Tibial artery (tissue), 4 donors: ENCODE data around the gene MAL.

ENCODE experiments used
- DNase-seq, 2 donors: peaks; one replicate each; pipeline ENCODE4 v3.0.0-alpha.2; 2019
- H3K27ac ChIP-seq, 2 donors: fragments of 200-600 bp; sonication (generic) in 1 of 2; 1 replicate in 1 of 2; 2 replicates in 1 of 2; pipeline ENCODE4 v1.5.1; 2018 to 2019; ENCODE audit warnings: mild to moderate bottlenecking in 1 of 2
- H3K27me3 ChIP-seq, 2 donors: fragments of 200-600 bp; sonication (generic) in 1 of 2; one replicate each; pipeline versions ENCODE4 v1.5.1 to v1.6.0; 2016 to 2019
- H3K36me3 ChIP-seq, 3 donors: fragments of 200-600 bp; sonication (generic) in 2 of 3; one replicate each; pipeline ENCODE4 v1.5.1; 2016 to 2019; ENCODE audit warnings: mild to moderate bottlenecking in 2 of 3
- H3K4me1 ChIP-seq, 4 donors: fragments of 200-600 bp; sonication (generic) in 2 of 4; 1 replicate in 3 of 4; 2 replicates in 1 of 4; pipeline ENCODE4 v1.5.1; 2016 to 2019
- H3K4me3 ChIP-seq, 2 donors: fragments of 200-600 bp; sonication (generic) in 1 of 2; 1 replicate in 1 of 2; 2 replicates in 1 of 2; pipeline ENCODE4 v1.5.1; 2018 to 2019; ENCODE audit warnings: mild to moderate bottlenecking in 2 of 2
- H3K9me3 ChIP-seq, 3 donors: fragments of 200-600 bp; sonication (generic) in 1 of 3; one replicate each; pipeline ENCODE4 v1.5.1; 2016 to 2019
- CTCF ChIP-seq, 2 experiments: fragments of 200-600 bp in 1 of 2; fragments of 450-650 bp in 1 of 2; IDR thresholded peaks; one replicate each; pipeline ENCODE4 v1.5.1; 2017 to 2019; ENCODE audit warnings: antibody characterized with exemption in 2 of 2, mild to moderate bottlenecking in 1 of 2, moderate library complexity in 1 of 2
- intact Hi-C: fragments of 100-400 bp; cut with DNase I; formaldehyde crosslinking; loops from one replicate; pipeline ENCODE4 v1.15.0; 2023; ENCODE audit warnings: low total_unique reads

Gene MAL

GRCh38 chr2:95001051-95001562, 24.4 kb upstream of the MAL start:
- Histone ChIP-seq H3K9me3 (no peaks in the 10 kb centered on the region), H3K27ac (no peak overlapping the region), H3K4me3 (no peak overlapping the region), H3K4me1 (peaks cover 0 to 6% (median 0%) of the 10 kb centered on the region in 4 donors), H3K36me3 (no peaks in the 10 kb centered on the region), H3K27me3 (peaks cover 0 to 47% of the 10 kb centered on the region in 2 donors)
- no peak for TF ChIP-seq CTCF (IDR thresholded peaks at IDR 0.05)
- DNase-seq = no peak
- intact Hi-C loops = no loop called here

GRCh38 chr2:95001701-95002100, 23.8 kb upstream of the MAL start:
- peaks cover 0 to 6% (median 0%) of the 10 kb centered on the region in 4 donors for H3K4me1 ChIP-seq

GRCh38 chr2:95002498-95002897, 23.0 kb upstream of the MAL start:
- Histone ChIP-seq H3K4me1 (peaks cover 0 to 6% (median 0%) of the 10 kb centered on the region in 4 donors), H3K27ac (no peak overlapping the region), H3K4me3 (no peak overlapping the region), H3K27me3 (peaks cover 0 to 40% of the 10 kb centered on the region in 2 donors), H3K36me3 (no peaks in the 10 kb centered on the region), H3K9me3 (no peaks in the 10 kb centered on the region)
- DNase-seq = no peak
- no peak for TF ChIP-seq CTCF (IDR thresholded peaks at IDR 0.05)
- intact Hi-C loops = no loop called here

More at GRCh38 chr2:95001701-95002100, 23.8 kb upstream of the MAL start:
- no peak for TF ChIP-seq CTCF (IDR thresholded peaks at IDR 0.05)
- Histone ChIP-seq H3K36me3 (no peaks in the 10 kb centered on the region), H3K27me3 (peaks cover 0 to 45% of the 10 kb centered on the region in 2 donors), H3K27ac (no peak overlapping the region), H3K9me3 (no peaks in the 10 kb centered on the region), H3K4me3 (no peak overlapping the region)
- no peak for DNase-seq
- intact Hi-C loops = no loop called here

GRCh38 chr2:95004287-95004686, 21.2 kb upstream of the MAL start:
- Histone ChIP-seq H3K36me3 (no peaks in the 10 kb centered on the region), H3K4me3 (no peak overlapping the region), H3K4me1 (no peaks in the 10 kb centered on the region), H3K9me3 (no peaks in the 10 kb centered on the region), H3K27ac (no peak overlapping the region), H3K27me3 (peaks cover 0 to 22% of the 10 kb centered on the region in 2 donors)
- no peak for DNase-seq
- no peak for TF ChIP-seq CTCF (IDR thresholded peaks at IDR 0.05)
- intact Hi-C loops = no loop called here

- no peak for DNase-seq
- no peak for TF ChIP-seq CTCF (IDR thresholded peaks at IDR 0.05)
- H3K4me1 ChIP-seq = no peaks in the 10 kb centered on the region
- no peaks in the 10 kb centered on the region for H3K36me3 ChIP-seq
- H3K27me3 ChIP-seq = peaks cover 0 to 18% of the 10 kb centered on the region in 2 donors
- no peaks in the 10 kb centered on the region for H3K9me3 ChIP-seq
- intact Hi-C loops = no loop called here
- H3K4me3 ChIP-seq = no peak overlapping the region
- H3K27ac ChIP-seq = no peak overlapping the region
These were observed 20.8 kb upstream of the MAL start for GRCh38 chr2:95004711-95005110.

GRCh38 chr2:95005726-95006125, 19.8 kb upstream of the MAL start:
- no peak overlapping the region for H3K27ac ChIP-seq
- intact Hi-C loops = no loop called here
- peaks cover 0 to 13% of the 10 kb centered on the region in 2 donors for H3K27me3 ChIP-seq
- H3K9me3 ChIP-seq = no peaks in the 10 kb centered on the region
- H3K4me1 ChIP-seq = no peaks in the 10 kb centered on the region
- H3K36me3 ChIP-seq = no peaks in the 10 kb centered on the region
- no peak for DNase-seq
- no peak overlapping the region for H3K4me3 ChIP-seq
- no peak for TF ChIP-seq CTCF (IDR thresholded peaks at IDR 0.05)
